HepG2 (cell line): ENCODE results near the gene UAP1L1. TPM values are rescaled to one million over a fixed set of nuclear protein-coding genes. Genes with fewer than 3 reads are reported as not detected.
A peak's percentile ranks its signal among the peaks of the same experiment; 100 is the strongest.

Source experiments
- EHMT2 ChIP-seq: fragments of 200-600 bp; sonication (generic); IDR thresholded peaks from 2 replicates; pipeline ENCODE4 v1.7.0; 2017; ENCODE audit warnings: antibody characterized with exemption, low read depth, low read length, borderline replicate concordance
- GABPA ChIP-seq, 2 experiments: IDR thresholded peaks; 2 replicates each; pipeline ENCODE4 v1.6.1; 2011 to 2016; ENCODE audit warnings: low read depth in 2 of 2, low read length in 1 of 2, missing biosample characterization in 1 of 2, missing genetic modification characterization in 1 of 2
- GATAD1 ChIP-seq: IDR thresholded peaks from 2 replicates; pipeline ENCODE4 v1.6.1; 2016; ENCODE audit warnings: missing genetic modification reagents, missing compliant biosample characterization
- HMGXB3 ChIP-seq: sonication (generic); formaldehyde crosslinking; IDR thresholded peaks from 2 replicates; pipeline ENCODE4 v1.4.0; 2020; ENCODE audit warnings: missing genetic modification reagents, borderline replicate concordance
- KDM4B ChIP-seq: sonication (generic); formaldehyde crosslinking; IDR thresholded peaks from 2 replicates; pipeline ENCODE4 v1.4.0; 2020; ENCODE audit warnings: missing genetic modification reagents
- MIXL1 ChIP-seq: IDR thresholded peaks from 2 replicates; pipeline ENCODE4 v1.6.1; 2016
- PHF21A ChIP-seq: sonication (generic); formaldehyde crosslinking; IDR thresholded peaks from 2 replicates; pipeline ENCODE4 v1.5.0; 2020; ENCODE audit warnings: mild to moderate bottlenecking, missing genetic modification reagents
- POLR2G ChIP-seq: fragments of 200-400 bp; formaldehyde crosslinking; IDR thresholded peaks from 2 replicates; pipeline ENCODE4 v1.6.1; 2018; ENCODE audit warnings: mild to moderate bottlenecking, low read depth, low read length, moderate library complexity
- RBAK ChIP-seq: sonication (generic); formaldehyde crosslinking; IDR thresholded peaks from 2 replicates; pipeline ENCODE4 v1.5.1; 2020; ENCODE audit warnings: mild to moderate bottlenecking, missing genetic modification reagents
- SOX5 ChIP-seq: IDR thresholded peaks from 2 replicates; pipeline ENCODE4 v1.6.1; 2016; ENCODE audit warnings: borderline replicate concordance
- ZBTB39 ChIP-seq: sonication (generic); formaldehyde crosslinking; IDR thresholded peaks from 2 replicates; pipeline ENCODE4 v1.5.0; 2020; ENCODE audit warnings: missing genetic modification reagents
- ZNF230 ChIP-seq: sonication (generic); formaldehyde crosslinking; IDR thresholded peaks from 2 replicates; pipeline ENCODE4 v1.4.0; 2020; ENCODE audit warnings: mild to moderate bottlenecking, missing genetic modification reagents
- ZNF251 ChIP-seq: sonication (generic); formaldehyde crosslinking; IDR thresholded peaks from 2 replicates; pipeline ENCODE4 v1.9.0; 2021; ENCODE audit warnings: mild to moderate bottlenecking, missing genetic modification reagents
- ZNF441 ChIP-seq: sonication (generic); formaldehyde crosslinking; IDR thresholded peaks from 2 replicates; pipeline ENCODE4 v1.7.0; 2021; ENCODE audit warnings: missing genetic modification reagents, borderline replicate concordance
- ZNF496 ChIP-seq: sonication (generic); formaldehyde crosslinking; IDR thresholded peaks from 2 replicates; pipeline ENCODE4 v1.8.1; 2023; ENCODE audit warnings: mild to moderate bottlenecking, moderate library complexity, missing genetic modification reagents; ENCODE audit not compliant: insufficient replicate concordance
- ZNF556 ChIP-seq: sonication (generic); formaldehyde crosslinking; IDR thresholded peaks from 2 replicates; pipeline ENCODE4 v1.4.0; 2020; ENCODE audit warnings: mild to moderate bottlenecking, missing genetic modification reagents, borderline replicate concordance
- ZNF768 ChIP-seq: sonication (generic); formaldehyde crosslinking; IDR thresholded peaks from 2 replicates; pipeline ENCODE4 v1.4.0; 2020; ENCODE audit warnings: missing genetic modification reagents
- polyA plus RNA-seq, 8 experiments: library from polyadenylated mRNA; depleted of rRNA in 3 of 8; stranded (reverse) in 7 of 8; unstranded in 1 of 8; fragments of >200 nt; fragmentation: Illumina TruSeq in 4 of 8; extraction: Trizol in 4 of 8; gene quantifications; 2 replicates each; pipeline versions ENCODE4 v1.2.1 to v1.2.3, GENCODE V29; 2011 to 2016; ENCODE audit warnings: low read depth in 4 of 8, missing spikeins in 1 of 8, mixed read lengths in 1 of 8; ENCODE audit not compliant: insufficient read depth in 1 of 8
- total RNA-seq, 5 experiments: library from RNA; depleted of rRNA; stranded (reverse); fragments of >200 nt; fragmentation: Illumina TruSeq; extraction: Trizol; gene quantifications; 2 replicates each; pipeline ENCODE4 v1.2.3, GENCODE V29; 2016; ENCODE audit warnings: low read depth in 1 of 5

UAP1L1 gene
- total and polyA plus RNA-seq, 2 of the 13 experiments (the other 11 are each of a cell fraction or from before 2014, with no cell fraction given): 5.4 to 6.4 TPM

GRCh38 chr9:137116728-137117127, 39.4 kb downstream of the UAP1L1 start (continued):
- TF ChIP-seq ZBTB39 (peak; percentile 75; the same call in 1 of the 2 replicates), ZNF230 (CRISPR knock-in tag) (0 out of 2 replicates have a peak, but pooled peaks have one; percentile 38), ZNF251 (CRISPR knock-in tag) (no peak), EHMT2 (no peak), MIXL1 (no peak), GABPA (IDR thresholded peaks at IDR 0.05; ENCODE audit: low read depth, low read length) (no peak), GABPA (CRISPR knock-in tag; IDR thresholded peaks at IDR 0.05; ENCODE audit: low read depth) (0 out of 2 replicates have a peak, but pooled peaks have one; percentile 15), PHF21A (CRISPR knock-in tag) (peak; percentile 43; the same call in 1 of the 2 replicates), RBAK (CRISPR knock-in tag) (no peak), ZNF441 (CRISPR knock-in tag) (peak; percentile 19; the same call in 1 of the 2 replicates), SOX5 (CRISPR knock-in tag) (no peak), ZNF556 (CRISPR knock-in tag) (peak; percentile 36; the same call in 1 of the 2 replicates), KDM4B (CRISPR knock-in tag) (no peak), HMGXB3 (CRISPR knock-in tag) (no peak), POLR2G (0 out of 2 replicates have a peak, but pooled peaks have one; percentile 20), ZNF768 (no peak), GATAD1 (no peak), ZNF496 (no peak)
